ENCODE data around the gene RAD9B. TPM values are rescaled to one million over a fixed set of nuclear protein-coding genes. Genes with fewer than 3 reads are reported as not detected.

The RAD9B gene
- total and polyA plus RNA-seq, 12 donors = 0.23 to 4.9 (median 1.00) TPM; not detected in 1

- Histone ChIP-seq H3K27ac (no peak overlapping the region), H3K4me1 (peaks cover 3 to 47% (median 21%) of the 10 kb centered on the region in 9 donors), H3K27me3 (no peaks in the 10 kb centered on the region), H3K9me3 (no peaks in the 10 kb centered on the region), H3K36me3 (peaks cover 0 to 33% (median 0%) of the 10 kb centered on the region in 9 donors), H3K4me3 (no peak overlapping the region)
- TF ChIP-seq CTCF (IDR thresholded peaks at IDR 0.05) = no peak
- 53 to 67% methylated on average over 2 of the region's 2 CpGs for WGBS, 2 donors
- intact Hi-C loops (cut with DNase I) = no loop called here
- ATAC-seq (no peak), DNase-seq (no peak)
These were observed 28.4 kb downstream of the RAD9B start for GRCh38 chr12:110530511-110530910.

DNA sequence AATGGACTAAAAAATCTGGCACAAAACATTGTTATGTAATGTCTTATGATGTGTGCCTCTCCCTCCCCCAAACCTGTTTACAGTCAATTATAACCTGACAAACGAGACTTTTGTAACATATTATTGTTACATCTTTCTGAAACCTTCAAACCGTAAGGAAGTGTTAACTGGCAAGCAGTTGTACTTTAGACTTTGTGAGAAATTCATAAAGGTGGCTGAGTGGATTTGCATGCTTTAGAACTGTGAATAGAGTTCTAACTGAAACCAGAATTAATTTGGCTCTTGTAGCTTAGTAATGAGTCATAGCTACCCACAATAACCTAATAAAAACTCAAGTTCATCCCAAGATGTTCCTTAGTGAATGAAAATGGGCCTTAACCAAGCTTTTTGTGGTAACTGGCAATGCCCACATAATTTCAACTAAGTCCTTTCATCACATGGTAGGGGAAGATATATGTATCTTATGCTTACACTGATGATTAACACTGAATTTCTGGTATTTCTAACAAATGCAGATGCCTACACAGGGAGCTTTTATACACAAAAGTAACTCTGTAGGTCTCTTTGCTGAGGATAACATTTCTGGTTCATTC is 29.7 kb downstream of the RAD9B start:
- intact Hi-C loops (cut with DNase I) = no loop called here
- peak in 1 of 8 donors; percentile 37 for ATAC-seq
- no peak for TF ChIP-seq CTCF (IDR thresholded peaks at IDR 0.05)

GRCh38 chr12:110532644-110533043 is 30.5 kb downstream of the RAD9B start:
- no peaks in the 10 kb centered on the region for H3K27me3 ChIP-seq
- H3K4me3 ChIP-seq = no peak overlapping the region
- H3K36me3 ChIP-seq = peaks cover 0 to 54% (median 16%) of the 10 kb centered on the region in 9 donors
- peak overlapping the region in 4 of 10 donors; percentile 8 to 46 (median 11) for H3K27ac ChIP-seq
- peaks cover 3 to 68% (median 29%) of the 10 kb centered on the region in 9 donors for H3K4me1 ChIP-seq
- DNase-seq = no peak
- H3K9me3 ChIP-seq = no peaks in the 10 kb centered on the region
- intact Hi-C loops (cut with DNase I) = no loop called here
- TF ChIP-seq CTCF (IDR thresholded peaks at IDR 0.05) = no peak
- no peak for ATAC-seq
- 84 to 86% methylated on average over 3 of the region's 3 CpGs for WGBS, 2 donors

More for the DNA sequence above, 29.7 kb downstream of the RAD9B start:
- Histone ChIP-seq H3K9me3 (no peaks in the 10 kb centered on the region), H3K36me3 (peaks cover 0 to 46% (median 12%) of the 10 kb centered on the region in 9 donors), H3K4me1 (peaks cover 3 to 60% (median 25%) of the 10 kb centered on the region in 9 donors), H3K27ac (peak overlapping the region in 3 of 10 donors; percentile 9 to 46 (median 13)), H3K4me3 (no peak overlapping the region), H3K27me3 (no peaks in the 10 kb centered on the region)
- WGBS, 2 donors = 60 to 62% methylated on average over 2 of the region's 2 CpGs
- DNase-seq = no peak

DNA sequence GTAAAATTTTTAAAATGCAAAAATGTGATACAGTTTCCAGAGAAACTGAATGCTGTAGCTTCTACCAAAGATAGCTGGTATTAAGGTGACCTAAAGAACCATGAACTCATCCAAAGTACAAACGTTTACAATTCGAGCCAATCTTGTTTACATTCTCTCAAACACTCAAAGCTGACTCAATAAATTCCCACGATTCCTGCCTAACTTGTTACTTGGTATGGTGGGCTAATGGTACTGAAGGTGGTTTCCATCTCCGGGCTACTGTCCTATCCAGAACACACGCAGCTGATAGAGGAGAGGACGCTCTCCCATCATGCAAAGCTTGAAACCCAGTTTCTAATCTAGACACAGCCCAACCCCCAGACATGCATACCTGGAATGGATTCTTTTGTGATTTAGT is 31.5 kb downstream of the RAD9B start:
- Histone ChIP-seq H3K4me3 (no peak overlapping the region), H3K36me3 (peaks cover 0 to 64% (median 16%) of the 10 kb centered on the region in 9 donors), H3K4me1 (peaks cover 6 to 77% (median 31%) of the 10 kb centered on the region in 9 donors), H3K9me3 (no peaks in the 10 kb centered on the region), H3K27me3 (no peaks in the 10 kb centered on the region), H3K27ac (peak overlapping the region in 5 of 10 donors; percentile 22 to 86 (median 84))
- no peak for TF ChIP-seq CTCF (IDR thresholded peaks at IDR 0.05)
- no peak for DNase-seq
- WGBS, 2 donors = 53 to 57% methylated on average over 6 of the region's 6 CpGs
- no peak for ATAC-seq
- intact Hi-C loops (cut with DNase I) = no loop called here
